NCI-H2196 treated with DMSO at 0.1 percent for 48 hours (cell line): ENCODE results near the gene GPR39.
"Not testable (repeated sequence)": the region's sequence is repeated elsewhere in the genome, so short reads cannot be mapped to it uniquely, and the experiment has no call there.

ENCODE experiments used
- DNase-seq: peaks from one replicate; lab custom pipeline; 2025; ENCODE audit not compliant: unreplicated experiment; lab: John Stamatoyannopoulos, UW

The GPR39 gene

DNA sequence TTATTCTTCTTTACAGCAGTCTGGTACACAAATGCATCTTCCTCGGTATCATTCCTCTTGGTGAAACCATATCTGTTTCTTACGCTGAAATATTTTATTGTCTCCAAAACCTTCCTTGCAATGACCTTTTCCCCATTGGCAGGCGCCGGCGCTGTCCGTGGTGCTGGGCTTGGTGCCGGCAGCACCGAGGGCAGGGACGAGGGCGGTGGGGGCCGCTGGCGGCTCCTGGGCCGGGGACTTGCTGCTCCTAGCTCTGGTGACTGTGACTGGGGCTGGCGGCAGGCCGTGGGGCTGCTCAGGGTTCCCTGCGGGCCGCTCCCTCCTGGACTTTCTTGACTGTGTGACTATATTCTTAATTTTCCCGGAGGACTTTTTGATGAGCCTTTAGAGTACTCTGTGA lies 72.5 kb downstream of the GPR39 start:
- DNase-seq = no peak

GRCh38 chr2:132495881-132496280 lies 79.3 kb downstream of the GPR39 start:
- no peak for DNase-seq

DNA sequence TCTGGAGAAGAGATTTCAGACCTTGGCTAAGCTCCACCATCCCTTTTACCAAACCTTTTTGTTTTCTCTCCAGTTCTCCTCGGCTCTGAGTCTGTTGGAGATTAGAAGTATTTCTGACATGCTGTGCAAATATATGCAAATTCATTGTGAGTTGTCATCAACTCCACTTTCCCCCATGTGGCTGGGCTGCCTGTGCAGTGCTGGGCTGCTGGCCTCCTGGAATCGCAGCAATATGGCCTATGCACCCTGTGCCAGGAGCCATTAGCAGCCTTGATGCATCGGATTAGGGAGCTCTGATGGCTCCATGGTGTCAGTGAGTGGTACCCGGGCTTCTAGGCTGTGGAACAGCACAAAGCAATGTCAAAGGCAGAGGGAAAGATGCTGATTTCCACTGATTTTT lies 80.0 kb downstream of the GPR39 start:
- no peak for DNase-seq

DNA sequence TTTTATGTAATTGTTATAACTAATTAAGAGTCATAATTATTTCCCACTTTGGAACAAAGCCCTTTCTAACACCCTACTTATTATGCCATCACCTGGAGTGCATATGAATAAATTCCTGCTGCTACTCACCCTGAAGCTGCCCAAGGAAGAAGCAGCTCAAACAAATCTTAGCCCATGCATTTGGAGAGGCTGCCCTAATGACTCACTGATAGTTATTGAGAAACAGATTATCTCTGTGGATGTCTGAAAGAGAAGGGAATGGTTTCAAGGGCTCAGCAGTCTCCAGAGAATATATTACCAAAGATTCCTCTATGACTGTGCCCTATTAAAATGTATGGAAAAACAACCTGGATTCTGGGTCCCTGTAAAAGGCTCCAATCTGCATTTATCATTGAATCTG lies 81.0 kb downstream of the GPR39 start:
- no peak for DNase-seq

DNA sequence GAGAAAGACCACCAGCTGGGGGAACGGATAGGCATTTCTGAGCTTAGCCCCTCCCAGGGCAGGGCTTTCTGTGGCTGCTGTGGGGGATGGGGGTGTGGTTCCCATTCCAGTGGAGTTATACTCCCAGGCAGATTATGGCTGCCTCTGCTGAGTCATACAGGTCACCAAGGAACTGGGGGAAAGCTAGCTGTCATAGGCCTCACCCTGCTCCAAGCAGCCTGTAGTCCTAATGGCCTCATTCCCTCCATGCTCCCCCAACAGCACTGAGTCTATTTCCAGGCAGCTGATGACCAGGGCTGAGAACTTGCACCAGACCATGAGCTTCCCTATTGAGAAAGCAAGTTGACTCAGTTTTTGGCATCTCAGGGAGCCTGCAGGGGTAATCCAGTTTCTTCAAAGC lies 87.1 kb downstream of the GPR39 start:
- no peak for DNase-seq

DNA sequence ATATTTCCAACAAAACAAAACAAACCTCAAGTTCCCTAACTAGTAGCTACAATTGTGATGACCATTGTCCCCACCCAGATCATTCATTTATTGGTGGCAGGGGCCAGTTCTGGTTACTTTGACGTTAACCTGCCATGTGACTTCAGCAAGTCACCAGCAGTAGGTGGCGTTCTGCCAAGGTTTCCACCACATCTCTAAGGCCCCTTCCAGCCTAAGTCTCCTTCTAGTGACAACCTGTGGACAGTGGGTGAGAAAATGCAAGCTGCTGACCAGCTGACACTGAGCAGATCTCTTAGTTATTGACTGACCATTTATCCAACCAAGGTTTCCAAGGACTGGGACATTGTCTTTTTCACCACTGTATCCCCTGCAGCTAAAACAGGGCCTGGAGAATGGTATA lies 98.4 kb downstream of the GPR39 start:
- DNase-seq = no peak

DNA sequence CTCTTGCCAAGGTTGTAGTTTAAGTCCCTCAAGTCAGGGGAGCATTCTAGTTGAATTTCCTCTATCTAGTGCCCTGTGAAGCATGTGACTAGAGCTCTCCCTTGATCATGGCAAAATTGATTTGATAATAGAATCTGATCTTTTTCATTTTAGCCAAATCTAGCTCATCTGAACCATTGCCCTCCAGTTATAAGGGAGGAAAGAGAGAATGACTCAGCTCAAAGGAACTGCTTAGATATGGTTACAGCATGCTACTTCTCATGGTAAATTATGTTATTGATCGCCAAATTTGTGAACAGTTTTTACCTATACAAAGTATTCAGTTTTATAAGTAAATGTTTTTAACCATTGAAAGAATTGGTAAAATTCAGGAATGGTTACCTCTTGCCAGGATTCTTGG lies 100.8 kb downstream of the GPR39 start:
- DNase-seq = no peak

DNA sequence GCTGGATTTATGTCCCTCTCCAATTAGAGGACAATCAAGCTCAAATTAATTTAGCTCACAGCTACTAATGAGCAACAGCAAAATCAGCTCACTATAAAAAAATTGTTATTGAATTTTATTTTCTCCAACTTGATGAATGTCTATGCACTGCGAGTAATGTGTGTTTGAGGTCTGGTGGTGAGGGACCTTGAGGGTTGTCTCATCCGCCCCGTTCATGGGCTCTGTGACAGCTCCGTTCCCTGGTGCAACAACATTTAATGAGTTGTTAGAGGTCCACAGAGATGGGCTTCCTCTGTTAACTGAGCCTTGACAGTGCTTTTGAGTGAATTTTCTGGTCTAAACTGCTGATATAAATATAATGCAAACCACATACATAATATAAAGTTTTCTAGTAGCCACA lies 101.7 kb downstream of the GPR39 start:
- no peak for DNase-seq

DNA sequence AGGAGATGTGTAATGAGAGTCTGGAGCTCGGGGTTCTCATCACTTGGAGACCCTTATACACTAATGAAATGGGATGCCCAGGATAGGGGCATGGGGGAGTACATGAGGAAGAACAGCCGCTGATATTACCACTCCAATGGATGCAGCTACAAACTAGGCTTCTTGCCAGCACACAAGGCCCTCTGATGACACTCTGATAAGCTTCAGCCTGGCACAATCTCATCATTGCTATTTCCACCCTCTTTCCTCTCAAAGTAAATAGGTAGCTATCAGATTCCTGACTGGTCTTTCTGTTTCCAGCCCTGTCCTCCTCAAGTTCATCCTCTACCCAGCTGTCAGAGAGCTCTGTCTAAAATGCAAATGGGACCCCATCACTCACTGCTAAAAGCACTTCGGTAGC lies 103.0 kb downstream of the GPR39 start:
- DNase-seq = no peak

GRCh38 chr2:132521341-132521740 lies 104.7 kb downstream of the GPR39 start:
- no peak for DNase-seq

DNA sequence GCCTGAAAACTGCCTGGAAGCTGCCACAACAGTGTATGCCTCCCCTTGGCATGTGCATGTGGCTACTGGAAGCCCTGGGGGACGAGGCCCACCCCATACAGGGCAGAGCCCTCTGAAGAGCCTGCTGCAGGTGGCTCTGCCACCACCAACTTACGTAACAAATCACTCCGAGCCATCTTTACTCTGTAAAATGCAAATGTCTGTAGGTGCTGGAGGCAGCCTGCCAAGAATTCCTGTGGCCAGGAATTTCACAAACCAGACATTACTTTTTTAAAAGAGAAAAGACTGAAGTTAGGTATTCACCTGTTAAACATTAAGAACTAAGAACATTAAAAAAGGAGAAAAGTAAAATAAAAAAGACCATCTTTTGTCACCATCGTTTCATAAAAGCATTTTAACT lies 106.3 kb downstream of the GPR39 start:
- DNase-seq = no peak

DNA sequence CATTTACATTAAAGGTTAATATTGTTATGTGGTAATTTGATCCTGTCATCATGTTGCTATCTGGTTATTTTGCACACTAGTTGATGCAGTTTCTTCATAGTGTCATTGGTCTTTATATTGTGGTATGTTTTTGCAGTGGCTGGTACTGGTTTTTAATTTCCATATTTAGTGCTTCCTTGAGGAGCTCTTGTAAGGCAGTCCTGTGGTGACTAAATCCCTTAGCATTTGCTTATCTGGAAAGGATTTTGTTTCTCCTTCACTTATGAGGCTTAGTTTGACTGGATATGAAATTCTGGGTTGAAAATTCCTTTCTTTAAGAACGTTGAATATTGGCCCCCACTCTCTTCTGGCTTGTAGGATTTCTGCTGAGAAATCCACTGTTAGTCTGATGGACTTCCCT lies 120.5 kb downstream of the GPR39 start:
- not testable (repeated sequence) for DNase-seq

GRCh38 chr2:132538331-132538855 lies 121.8 kb downstream of the GPR39 start:
- no peak for DNase-seq

- DNase-seq = no peak
Measured at GRCh38 chr2:132540166-132540565, 123.6 kb downstream of the GPR39 start.

GRCh38 chr2:132542953-132543569 lies 126.5 kb downstream of the GPR39 start:
- DNase-seq = no peak

DNA sequence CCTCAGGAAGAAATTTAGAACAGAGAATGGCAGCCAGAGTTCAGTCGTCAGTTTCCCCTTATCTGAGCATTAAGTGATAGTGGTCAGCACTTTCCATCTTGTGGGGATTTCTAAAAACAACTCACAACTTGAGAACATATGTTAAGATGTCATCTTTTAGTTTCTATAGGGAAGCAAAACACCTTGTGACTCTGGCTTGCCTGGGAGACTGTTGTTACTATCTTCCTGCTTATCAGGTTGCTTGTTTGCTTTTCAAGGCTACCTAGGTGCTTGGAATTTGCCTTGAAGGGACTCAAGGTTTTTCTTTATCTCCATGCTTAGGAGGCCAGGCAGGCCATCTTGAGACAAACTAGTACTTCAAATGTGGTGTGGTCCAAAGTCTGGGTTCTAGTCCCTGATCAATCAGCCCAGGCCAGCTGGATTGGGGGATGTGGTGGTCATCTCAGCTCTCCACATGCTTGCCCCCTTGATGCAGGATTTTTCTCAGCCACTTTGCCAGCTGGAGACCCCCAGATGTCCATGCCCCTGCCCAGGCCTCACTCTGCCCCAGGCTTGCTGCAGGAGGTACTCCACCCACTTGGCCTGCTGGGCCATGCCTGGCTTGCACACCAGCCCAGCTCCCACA lies 127.5 kb downstream of the GPR39 start:
- DNase-seq = no peak

DNA sequence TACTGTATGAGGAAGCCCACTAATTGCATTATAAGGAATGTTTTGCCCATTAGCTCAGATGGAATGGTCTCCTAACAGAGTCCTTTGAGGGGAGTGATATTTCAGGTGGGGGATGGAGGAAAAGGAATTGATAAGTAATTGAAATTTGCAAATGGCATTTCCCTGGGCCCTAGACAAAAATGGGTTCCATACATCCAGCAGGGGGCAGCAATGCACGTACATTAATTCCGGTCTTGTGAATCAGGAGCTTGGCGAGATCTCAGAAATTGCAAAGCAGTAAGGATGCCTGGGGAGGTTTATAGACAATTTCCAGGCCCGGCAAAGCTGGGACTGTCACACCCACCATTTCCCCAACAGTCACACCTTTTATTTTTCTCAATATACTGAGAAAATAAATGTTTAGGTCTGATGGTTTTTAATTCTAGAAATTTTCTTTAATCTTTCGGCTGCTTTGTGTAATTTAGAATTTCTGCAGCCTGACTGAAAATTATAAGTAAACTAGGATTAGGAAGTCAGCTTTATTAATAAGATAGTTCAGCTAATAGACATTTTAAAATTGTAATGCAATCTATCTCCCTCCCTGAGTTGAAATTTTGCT lies 130.6 kb downstream of the GPR39 start:
- peak; percentile 35 for DNase-seq

- no peak for DNase-seq
Measured at GRCh38 chr2:132549935-132550670, 133.5 kb downstream of the GPR39 start.

- no peak for DNase-seq
Measured at GRCh38 chr2:132550946-132551345, 134.3 kb downstream of the GPR39 start.

DNA sequence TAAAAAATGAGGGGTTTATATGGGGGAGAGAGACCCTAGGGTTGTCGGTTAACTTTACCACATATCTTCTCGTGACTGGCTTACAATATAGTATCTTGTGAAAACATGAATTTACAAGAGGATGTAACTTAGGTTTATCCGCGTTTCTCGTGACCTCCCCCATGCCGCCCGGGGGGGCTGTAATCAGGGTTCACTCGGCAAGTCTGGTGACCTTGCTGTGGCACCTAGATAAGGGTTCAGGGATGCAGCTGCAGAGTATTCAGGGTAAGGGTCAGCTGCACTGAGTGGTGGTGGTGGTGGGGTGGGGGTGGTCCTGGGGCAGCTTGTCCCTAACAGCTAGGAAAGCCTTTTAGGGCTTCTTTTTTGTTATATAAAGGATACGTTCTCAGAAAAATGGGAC lies 141.1 kb downstream of the GPR39 start:
- no peak for DNase-seq

DNA sequence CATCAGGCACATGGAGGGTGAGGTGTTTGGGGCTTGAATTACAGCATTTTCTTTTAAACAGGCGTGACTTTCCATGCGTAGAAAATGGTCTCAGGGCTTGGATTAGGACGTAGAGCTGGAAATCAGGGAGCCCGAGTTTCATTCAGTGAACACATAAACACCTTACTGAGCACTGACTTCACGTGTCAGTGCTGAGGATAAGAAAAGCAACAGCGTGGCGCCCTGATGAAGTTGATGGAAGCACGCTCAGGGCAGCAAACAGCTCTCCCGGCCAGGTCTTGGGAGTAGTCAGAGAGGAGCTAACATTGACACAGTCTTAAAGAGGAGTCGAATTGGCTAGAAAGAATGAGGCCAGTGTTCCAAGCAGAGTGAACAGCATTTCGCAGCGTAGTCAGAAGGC lies 142.7 kb downstream of the GPR39 start:
- no peak for DNase-seq

GRCh38 chr2:132559921-132560320 lies 143.3 kb downstream of the GPR39 start:
- no peak for DNase-seq
